Measurements from ENCODE around the gene LYZL6.

GRCh38 chr17:35903451-35903850 lies 40.1 kb downstream of the LYZL6 start:
- no peak for TF ChIP-seq REST (IDR thresholded peaks at IDR 0.05; ENCODE audit: insufficient read depth in 1 of 2, low read depth in 2 of 2, low read length in 2 of 2)
- TF ChIP-seq POLR2AphosphoS5 (IDR thresholded peaks at IDR 0.05; ENCODE audit: low read depth, low read length): no peak
- no peak for TF ChIP-seq SIN3A (IDR thresholded peaks at IDR 0.05; ENCODE audit: borderline replicate concordance, insufficient read depth, low read length)
- no peak for TF ChIP-seq TAF1 (IDR thresholded peaks at IDR 0.05; ENCODE audit: borderline replicate concordance, insufficient read depth, low read length)

All from PFSK-1 (cell line).